MM.1S (cell line): Measurements from ENCODE around the gene IP6K1.
"Not testable (repeated sequence)": the region's sequence is repeated elsewhere in the genome, so short reads cannot be mapped to it uniquely, and the experiment has no call there.

Experiments
- DNase-seq: peaks from one replicate; pipeline ENCODE4 v3.0.0-alpha.2; 2015
- H2AFZ ChIP-seq: fragments of 300-600 bp; sonication (generic); 2 replicates; pipeline ENCODE4 v1.6.0; 2016; ENCODE audit warnings: antibody characterized with exemption, low read length
- H3F3A ChIP-seq: fragments of 300-600 bp; sonication (generic); 2 replicates; pipeline ENCODE4 v1.6.1; 2016; ENCODE audit warnings: mild to moderate bottlenecking, antibody characterized with exemption, low read length, moderate library complexity, mixed read lengths; ENCODE audit not compliant: insufficient read depth
- H3K27ac ChIP-seq: fragments of 300-600 bp; sonication (generic); 2 replicates; pipeline ENCODE4 v1.5.1; 2016; ENCODE audit warnings: mild to moderate bottlenecking, low read length
- H3K27me3 ChIP-seq: fragments of 300-600 bp; sonication (generic); replicated peaks from 2 replicates; pipeline ENCODE4 v1.6.0; 2016; ENCODE audit warnings: low read length; ENCODE audit not compliant: insufficient read depth
- H3K36me3 ChIP-seq: fragments of 300-600 bp; sonication (generic); replicated peaks from 2 replicates; pipeline ENCODE4 v1.6.1; 2016; ENCODE audit warnings: mild to moderate bottlenecking, low read length, mixed read lengths; ENCODE audit not compliant: insufficient read depth
- H3K4me1 ChIP-seq: fragments of 300-600 bp; sonication (generic); 2 replicates; pipeline ENCODE4 v1.6.1; 2016; ENCODE audit warnings: low read length, mixed read lengths
- H3K4me2 ChIP-seq: fragments of 300-600 bp; sonication (generic); 2 replicates; pipeline ENCODE4 v1.6.0; 2016; ENCODE audit warnings: low read depth, low read length
- H3K4me3 ChIP-seq: fragments of 300-600 bp; sonication (generic); 2 replicates; pipeline ENCODE4 v1.5.1; 2016; ENCODE audit warnings: low read length, mixed read lengths
- H3K79me2 ChIP-seq: fragments of 300-600 bp; sonication (generic); 2 replicates; pipeline ENCODE4 v1.6.1; 2016; ENCODE audit warnings: mixed run types, low read length, mixed read lengths
- H3K9ac ChIP-seq: fragments of 300-600 bp; sonication (generic); 2 replicates; pipeline ENCODE4 v1.6.1; 2016; ENCODE audit warnings: low read length, mixed read lengths
- H3K9me2 ChIP-seq: fragments of 300-600 bp; sonication (generic); replicated peaks from 2 replicates; pipeline ENCODE4 v1.6.1; 2016; ENCODE audit warnings: mild to moderate bottlenecking, low read length, mixed read lengths; ENCODE audit not compliant: insufficient read depth
- H3K9me3 ChIP-seq: fragments of 300-600 bp; sonication (generic); replicated peaks from 2 replicates; pipeline ENCODE4 v1.6.1; 2016; ENCODE audit warnings: mild to moderate bottlenecking, low read length, mixed read lengths; ENCODE audit not compliant: insufficient read depth
- H4K20me1 ChIP-seq: fragments of 300-600 bp; sonication (generic); 2 replicates; pipeline ENCODE4 v1.6.1; 2016; ENCODE audit warnings: mild to moderate bottlenecking, low read length, moderate library complexity, mixed read lengths; ENCODE audit not compliant: insufficient read depth
- EZH2 ChIP-seq: fragments of 300-600 bp; sonication (generic); optimal IDR thresholded peaks from 2 replicates; pipeline ENCODE3; 2017; ENCODE audit warnings: low read depth, mild to moderate bottlenecking, antibody characterized with exemption, low read length, mixed read lengths
- EZH2phosphoT487 ChIP-seq: fragments of 300-600 bp; sonication (generic); IDR thresholded peaks from 2 replicates; pipeline ENCODE4 v1.6.1; 2018; ENCODE audit warnings: antibody characterized with exemption, low read length
- TF ChIP-seq, protein P1 (sequence below): fragments of 300-600 bp; sonication (generic); IDR thresholded peaks from 2 replicates; pipeline ENCODE4 v1.5.1; 2016; ENCODE audit warnings: antibody characterized with exemption, low read length, mixed read lengths

Gene IP6K1

DNA sequence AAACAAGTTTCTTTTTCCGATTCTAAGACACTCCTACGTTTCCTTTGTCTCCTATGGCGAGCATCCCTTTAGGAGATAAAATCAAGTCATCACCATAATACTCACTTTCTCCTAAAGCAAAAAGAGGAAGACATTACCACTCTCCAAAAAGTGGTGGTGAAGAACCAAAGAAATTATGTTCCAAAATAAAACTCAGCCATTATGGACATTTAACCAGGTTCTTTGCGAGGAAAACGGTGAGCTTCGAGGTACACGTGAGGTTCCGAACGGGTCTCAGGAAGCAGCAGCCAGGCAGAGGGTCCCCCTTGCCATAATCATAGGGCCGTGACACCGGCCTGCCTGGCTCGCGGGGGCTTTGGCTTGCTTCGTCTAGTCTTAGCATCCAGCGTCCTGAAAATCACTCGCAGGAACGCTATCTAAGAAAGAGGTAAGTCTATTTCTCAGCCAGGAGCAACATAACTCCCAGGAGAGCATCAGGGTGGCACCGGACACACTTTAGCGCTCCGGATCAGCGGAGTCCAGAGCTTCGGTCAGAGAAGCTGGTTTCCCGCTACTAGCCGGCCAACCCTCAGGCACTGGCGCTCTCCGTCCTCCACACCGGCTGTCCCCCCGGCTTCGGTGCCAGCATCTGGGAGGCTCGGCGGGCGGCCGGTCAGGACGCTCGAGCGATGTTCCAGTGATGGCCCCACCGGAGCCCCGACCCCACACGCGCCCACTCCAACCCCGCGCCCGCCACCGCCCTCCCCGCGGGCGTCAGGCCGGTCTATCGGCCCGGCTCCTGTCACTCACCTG lies 581 bp downstream of the IP6K1 start:
- H3K4me3 ChIP-seq = peak overlapping the region; percentile 79
- no peaks in the 10 kb centered on the region for H3F3A ChIP-seq
- peak overlapping the region; percentile 58; the same call in 1 of the 2 replicates for H3K27ac ChIP-seq
- H3K79me2 ChIP-seq = peaks cover 52% of the 10 kb centered on the region
- H3K4me1 ChIP-seq = peaks cover 6% of the 10 kb centered on the region
- no peaks in the 10 kb centered on the region for H4K20me1 ChIP-seq
- no peaks in the 10 kb centered on the region for H3K27me3 ChIP-seq
- peak overlapping the region; percentile 92 for H3K9ac ChIP-seq
- TF ChIP-seq, protein P1, sequence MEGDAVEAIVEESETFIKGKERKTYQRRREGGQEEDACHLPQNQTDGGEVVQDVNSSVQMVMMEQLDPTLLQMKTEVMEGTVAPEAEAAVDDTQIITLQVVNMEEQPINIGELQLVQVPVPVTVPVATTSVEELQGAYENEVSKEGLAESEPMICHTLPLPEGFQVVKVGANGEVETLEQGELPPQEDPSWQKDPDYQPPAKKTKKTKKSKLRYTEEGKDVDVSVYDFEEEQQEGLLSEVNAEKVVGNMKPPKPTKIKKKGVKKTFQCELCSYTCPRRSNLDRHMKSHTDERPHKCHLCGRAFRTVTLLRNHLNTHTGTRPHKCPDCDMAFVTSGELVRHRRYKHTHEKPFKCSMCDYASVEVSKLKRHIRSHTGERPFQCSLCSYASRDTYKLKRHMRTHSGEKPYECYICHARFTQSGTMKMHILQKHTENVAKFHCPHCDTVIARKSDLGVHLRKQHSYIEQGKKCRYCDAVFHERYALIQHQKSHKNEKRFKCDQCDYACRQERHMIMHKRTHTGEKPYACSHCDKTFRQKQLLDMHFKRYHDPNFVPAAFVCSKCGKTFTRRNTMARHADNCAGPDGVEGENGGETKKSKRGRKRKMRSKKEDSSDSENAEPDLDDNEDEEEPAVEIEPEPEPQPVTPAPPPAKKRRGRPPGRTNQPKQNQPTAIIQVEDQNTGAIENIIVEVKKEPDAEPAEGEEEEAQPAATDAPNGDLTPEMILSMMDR = no peak
- TF ChIP-seq EZH2 = no peak
- TF ChIP-seq EZH2phosphoT487 = no peak
- no peaks in the 10 kb centered on the region for H3K9me3 ChIP-seq
- peak overlapping the region; percentile 81 for H2AFZ ChIP-seq
- no peaks in the 10 kb centered on the region for H3K9me2 ChIP-seq
- peak overlapping the region; percentile 89 for H3K4me2 ChIP-seq
- no peaks in the 10 kb centered on the region for H3K36me3 ChIP-seq
- peak; percentile 28 for DNase-seq

DNA sequence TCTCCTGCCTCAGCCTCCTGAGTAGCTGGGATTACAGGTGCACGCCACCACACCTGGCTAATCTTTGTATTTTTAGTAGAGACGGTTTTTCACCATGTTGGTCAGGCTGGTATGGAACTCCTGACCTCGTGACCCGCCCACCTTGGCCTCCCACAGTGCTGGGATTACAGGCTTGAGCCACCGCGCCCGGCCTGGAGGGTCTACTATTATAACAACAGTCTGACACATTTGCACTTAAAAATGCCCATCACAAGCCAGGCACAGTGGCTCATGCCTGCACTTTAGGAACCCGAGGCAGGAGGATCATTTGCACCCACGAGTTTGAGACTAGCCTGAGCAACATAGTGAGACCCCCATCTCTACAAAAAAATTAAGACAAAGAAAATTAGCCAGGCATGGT lies 4.1 kb downstream of the IP6K1 start:
- H3K79me2 ChIP-seq = peaks cover 79% of the 10 kb centered on the region
- DNase-seq = not testable (repeated sequence)

DNA sequence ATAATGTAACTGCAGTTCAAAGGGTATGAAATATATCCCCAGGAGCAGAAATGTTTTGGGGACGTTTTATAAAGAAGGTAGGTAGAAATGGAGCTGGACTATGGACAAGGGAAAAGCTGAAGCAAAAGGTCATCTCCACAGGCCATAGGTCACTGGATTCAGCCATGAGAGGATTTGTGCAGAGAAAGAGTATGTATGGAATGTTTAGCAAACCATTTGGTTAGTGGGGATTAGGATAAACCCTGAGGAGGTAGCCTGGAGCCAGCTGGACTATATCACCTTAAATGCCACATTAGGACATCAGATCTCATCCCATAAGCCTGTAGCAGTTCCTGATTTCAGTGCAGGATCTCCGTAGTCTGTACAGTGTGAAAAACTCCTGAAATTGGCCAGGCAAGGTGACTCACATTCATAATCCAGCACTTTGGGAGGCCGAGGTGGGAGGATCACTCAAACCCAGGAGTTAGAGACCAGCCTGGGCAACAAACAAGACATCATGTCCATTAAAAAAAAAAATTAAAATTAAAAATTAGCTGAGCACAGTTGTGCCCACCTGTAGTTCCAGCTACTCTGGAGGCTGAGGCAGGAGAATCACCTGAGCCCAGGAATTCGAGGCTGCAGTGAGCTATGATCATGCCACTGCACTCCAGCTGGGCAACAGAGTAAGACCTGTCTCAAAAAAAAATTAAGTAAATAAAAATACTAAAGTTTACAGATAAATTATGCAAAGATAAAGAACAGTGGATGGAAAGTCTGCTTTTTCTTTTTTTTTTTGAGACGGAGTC lies 4.7 kb downstream of the IP6K1 start:
- H3K27me3 ChIP-seq = no peaks in the 10 kb centered on the region
- H3K9me3 ChIP-seq = no peaks in the 10 kb centered on the region
- no peaks in the 10 kb centered on the region for H3F3A ChIP-seq
- H3K36me3 ChIP-seq = no peaks in the 10 kb centered on the region
- TF ChIP-seq EZH2 (no peak), EZH2phosphoT487 (no peak)
- TF ChIP-seq, protein P1 = no peak
- H3K4me3 ChIP-seq = no peak overlapping the region
- H3K9ac ChIP-seq = no peak overlapping the region
- H4K20me1 ChIP-seq = peaks cover 3% of the 10 kb centered on the region; the same call in 1 of the 2 replicates
- no peaks in the 10 kb centered on the region for H3K4me1 ChIP-seq
- H3K27ac ChIP-seq = no peak overlapping the region
- H3K9me2 ChIP-seq = no peaks in the 10 kb centered on the region
- H3K4me2 ChIP-seq = no peak overlapping the region
- H2AFZ ChIP-seq = no peak overlapping the region
- peaks cover 86% of the 10 kb centered on the region for H3K79me2 ChIP-seq
- no peak for DNase-seq

More for the DNA sequence above, 4.1 kb downstream of the IP6K1 start:
- H4K20me1 ChIP-seq, H3K36me3 ChIP-seq, H3K9me2 ChIP-seq, H3F3A ChIP-seq, H3K4me3 ChIP-seq, H3K9me3 ChIP-seq, H3K9ac ChIP-seq, H3K27me3 ChIP-seq, H3K4me2 ChIP-seq, H3K27ac ChIP-seq, H2AFZ ChIP-seq, H3K4me1 ChIP-seq: not testable (repeated sequence)

DNA sequence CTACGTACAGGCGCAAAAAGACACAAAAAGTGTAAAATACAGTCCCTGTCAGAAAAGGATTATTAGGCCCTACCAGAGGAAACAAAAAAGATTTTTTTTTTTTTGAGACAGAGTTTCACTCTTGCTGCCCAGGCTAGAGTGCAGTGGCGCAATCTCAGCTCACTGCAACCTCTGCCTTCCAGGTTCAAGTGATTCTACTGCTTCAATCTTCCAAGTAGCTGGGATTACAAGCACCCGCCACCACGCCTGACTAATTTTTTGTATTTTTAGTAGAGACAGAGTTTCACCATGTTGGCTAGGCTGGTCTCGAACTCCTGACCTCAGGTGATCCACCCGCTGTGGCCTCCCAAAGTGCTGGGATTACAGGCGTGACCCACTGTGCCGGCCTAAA lies 5.4 kb downstream of the IP6K1 start:
- H3K27ac ChIP-seq, H2AFZ ChIP-seq, H4K20me1 ChIP-seq, H3K9ac ChIP-seq, H3K27me3 ChIP-seq, DNase-seq, H3K4me3 ChIP-seq, H3K36me3 ChIP-seq, H3K4me2 ChIP-seq, H3K9me3 ChIP-seq, H3K4me1 ChIP-seq, H3F3A ChIP-seq, H3K9me2 ChIP-seq: not testable (repeated sequence)
- peaks cover 88% of the 10 kb centered on the region for H3K79me2 ChIP-seq
